Measurements from ENCODE around the gene AKR1D1.

- no peak for TF ChIP-seq CTCF (IDR thresholded peaks at IDR 0.05; ENCODE audit: low read depth, low read length, poor library complexity, severe bottlenecking)
- no peak for TF ChIP-seq EZH2phosphoT487 (IDR thresholded peaks at IDR 0.05; ENCODE audit: borderline replicate concordance, low read length)
Observed at GRCh38 chr7:138027100-138027499, 49.2 kb upstream of the AKR1D1 start.
